SU-DHL-6 (cell line): ENCODE measurements around the gene PLAAT3.

ENCODE experiments used
- H2AFZ ChIP-seq: fragments of 200-600 bp; sonication (generic); 2 replicates; pipeline ENCODE4 v1.6.1; 2014; ENCODE audit warnings: low read depth, mild to moderate bottlenecking, moderate library complexity, mixed read lengths, antibody characterized with exemption, low read length; ENCODE audit not compliant: severe bottlenecking
- H3F3A ChIP-seq: fragments of 200-600 bp; shearing (Covaris generic); 2 replicates; pipeline ENCODE4 v1.6.0; 2016; ENCODE audit warnings: antibody characterized with exemption, mild to moderate bottlenecking; ENCODE audit not compliant: insufficient read depth
- H3K27ac ChIP-seq: fragments of 200-600 bp; sonication (generic); 2 replicates; pipeline ENCODE4 v1.5.1; 2016; ENCODE audit warnings: low read depth, mild to moderate bottlenecking, low read length, moderate library complexity, mixed read lengths
- H3K27me3 ChIP-seq: fragments of 200-600 bp; sonication (generic), shearing (Covaris generic); 2 replicates; pipeline ENCODE4 v1.6.0; 2014; ENCODE audit warnings: mild to moderate bottlenecking, low read length
- H3K36me3 ChIP-seq: fragments of 200-600 bp; sonication (generic); 2 replicates; pipeline ENCODE4 v1.6.1; 2014; ENCODE audit warnings: mild to moderate bottlenecking, low read length, mixed read lengths
- H3K4me2 ChIP-seq: fragments of 300-600, 200-600 bp; shearing (Covaris generic), sonication (generic); 2 replicates; pipeline ENCODE4 v1.6.0; 2014; ENCODE audit warnings: low read length, low read depth, mild to moderate bottlenecking; ENCODE audit not compliant: poor library complexity, severe bottlenecking
- H3K4me3 ChIP-seq: fragments of 200-600 bp; sonication (generic); 2 replicates; pipeline ENCODE4 v1.5.1; 2014; ENCODE audit warnings: antibody characterized with exemption, low read length, mild to moderate bottlenecking, mixed read lengths; ENCODE audit not compliant: insufficient read depth, poor library complexity, severe bottlenecking
- H3K79me2 ChIP-seq: fragments of 200-600 bp; sonication (generic); 2 replicates; pipeline ENCODE4 v1.6.1; 2014; ENCODE audit warnings: mild to moderate bottlenecking, low read length, moderate library complexity; ENCODE audit not compliant: insufficient read depth
- H3K9ac ChIP-seq: fragments of 200-600 bp; sonication (generic); 2 replicates; pipeline ENCODE4 v1.7.0; 2014; ENCODE audit warnings: mild to moderate bottlenecking, low read length
- H3K9me2 ChIP-seq: fragments of 200-600 bp; sonication (generic); replicated peaks from 2 replicates; pipeline ENCODE4 v1.6.1; 2014; ENCODE audit warnings: low read length; ENCODE audit not compliant: insufficient read depth
- H3K9me3 ChIP-seq: fragments of 200-600 bp; sonication (generic); 2 replicates; pipeline ENCODE4 v1.6.1; 2014; ENCODE audit warnings: low read length, mixed read lengths; ENCODE audit not compliant: insufficient read depth
- H4K20me1 ChIP-seq: fragments of 200-600 bp; sonication (generic); 2 replicates; pipeline ENCODE4 v1.6.1; 2014; ENCODE audit warnings: low read depth, mild to moderate bottlenecking, antibody characterized with exemption, low read length, moderate library complexity, mixed read lengths
- CTCF ChIP-seq: fragments of 200-600 bp; sonication (generic); IDR thresholded peaks from one replicate; pipeline ENCODE4 v1.5.1; 2017; ENCODE audit warnings: antibody characterized with exemption, mild to moderate bottlenecking, low read length, moderate library complexity; ENCODE audit not compliant: insufficient read depth, poor library complexity, severe bottlenecking
- EZH2phosphoT487 ChIP-seq: fragments of 200-600 bp; sonication (generic), shearing (Covaris generic); conservative IDR thresholded peaks from 2 replicates; pipeline ENCODE4 v1.6.1; 2018; ENCODE audit warnings: mild to moderate bottlenecking, antibody characterized with exemption, low read length, moderate library complexity, mixed read lengths

The PLAAT3 gene

GRCh38 chr11:63652671-63653070 lies 38.4 kb upstream of the PLAAT3 start:
- no peaks in the 10 kb centered on the region for H3K9me2 ChIP-seq
- H3K27me3 ChIP-seq, result no peaks in the 10 kb centered on the region
- H3F3A ChIP-seq, result peaks cover 6% of the 10 kb centered on the region; the same call in 1 of the 2 replicates
- H3K4me2 ChIP-seq, result no peak overlapping the region
- no peak overlapping the region for H2AFZ ChIP-seq
- no peaks in the 10 kb centered on the region for H3K79me2 ChIP-seq
- TF ChIP-seq EZH2phosphoT487 (no peak), CTCF (no peak)
- H3K9me3 ChIP-seq, result no peaks in the 10 kb centered on the region
- H3K27ac ChIP-seq, result no peak overlapping the region
- no peak overlapping the region for H3K4me3 ChIP-seq
- H3K36me3 ChIP-seq, result peaks cover 14% of the 10 kb centered on the region
- H3K9ac ChIP-seq, result no peak overlapping the region
- no peaks in the 10 kb centered on the region for H4K20me1 ChIP-seq

GRCh38 chr11:63643205-63643604 lies 29.0 kb upstream of the PLAAT3 start:
- TF ChIP-seq CTCF, result no peak
- TF ChIP-seq EZH2phosphoT487, result no peak
- no peak overlapping the region for H3K4me2 ChIP-seq
- peaks cover 17% of the 10 kb centered on the region; the same call in 1 of the 2 replicates for H3K36me3 ChIP-seq
- no peak overlapping the region for H2AFZ ChIP-seq
- H3K9ac ChIP-seq, result no peak overlapping the region
- H3F3A ChIP-seq, result no peaks in the 10 kb centered on the region
- H3K79me2 ChIP-seq, result no peaks in the 10 kb centered on the region
- no peak overlapping the region for H3K4me3 ChIP-seq
- H3K27ac ChIP-seq, result no peak overlapping the region
- no peaks in the 10 kb centered on the region for H3K27me3 ChIP-seq
- no peaks in the 10 kb centered on the region for H3K9me2 ChIP-seq
- no peaks in the 10 kb centered on the region for H4K20me1 ChIP-seq
- no peaks in the 10 kb centered on the region for H3K9me3 ChIP-seq

GRCh38 chr11:63641727-63642126 lies 27.5 kb upstream of the PLAAT3 start:
- Histone ChIP-seq H3K9me2 (no peaks in the 10 kb centered on the region), H3K4me3 (no peak overlapping the region), H3K36me3 (peaks cover 17% of the 10 kb centered on the region; the same call in 1 of the 2 replicates), H3K27me3 (no peaks in the 10 kb centered on the region), H3F3A (no peaks in the 10 kb centered on the region), H3K27ac (no peak overlapping the region), H3K4me2 (no peak overlapping the region), H3K9me3 (no peaks in the 10 kb centered on the region), H3K9ac (no peak overlapping the region), H4K20me1 (no peaks in the 10 kb centered on the region), H3K79me2 (no peaks in the 10 kb centered on the region), H2AFZ (no peak overlapping the region)
- TF ChIP-seq EZH2phosphoT487, result no peak
- no peak for TF ChIP-seq CTCF
